HEK293 (cell line): ENCODE data around the gene MALRD1.

Experiments
- CTCF ChIA-PET: fragments of 350-600 bp; formaldehyde crosslinking; extraction: SDS; loops from one replicate; lab custom pipeline; 2021; ENCODE audit warnings: antibody characterized with exemption; lab: Yijun Ruan, JAX
- POLR2A ChIA-PET: fragments of 300-600 bp; formaldehyde crosslinking; extraction: SDS; loops from one replicate; lab custom pipeline; 2020; ENCODE audit warnings: antibody characterized with exemption, inconsistent platforms; lab: Yijun Ruan, JAX
- H3K27ac ChIP-seq: fragments of 200-500 bp; sonication (Bioruptor generic); 2 replicates; pipeline ENCODE4 v1.5.1; 2014; ENCODE audit warnings: low read depth, low read length, control low read depth, inconsistent platforms; ENCODE audit errors: extremely low read depth
- H3K36me3 ChIP-seq, 2 experiments: fragments of 200-500 bp in 1 of 2; sonication (Bioruptor generic) in 1 of 2; 1 replicate in 1 of 2; 2 replicates in 1 of 2; pipeline ENCODE4 v1.5.1; 2014 to 2017; ENCODE audit warnings: inconsistent platforms in 2 of 2, low read length in 2 of 2; ENCODE audit not compliant: control insufficient read depth in 2 of 2, insufficient read depth in 1 of 2
- H3K4me1 ChIP-seq: fragments of 200-500 bp; sonication (Bioruptor generic); 2 replicates; pipeline ENCODE4 v1.5.1; 2014; ENCODE audit warnings: mild to moderate bottlenecking, low read length, inconsistent platforms; ENCODE audit not compliant: control insufficient read depth, insufficient read depth
- H3K4me3 ChIP-seq: 2 replicates; pipeline ENCODE4 v1.5.1; 2011; ENCODE audit warnings: low read depth, mild to moderate bottlenecking, control low read depth, low read length, moderate library complexity
- H3K9me3 ChIP-seq: fragments of 200-500 bp; sonication (Bioruptor generic); 2 replicates; pipeline ENCODE4 v1.5.1; 2014; ENCODE audit warnings: low read depth, low read length, inconsistent platforms; ENCODE audit not compliant: control insufficient read depth, insufficient read depth
- EGR2 ChIP-seq: fragments of 450-650 bp; formaldehyde crosslinking; IDR thresholded peaks from 2 replicates; pipeline ENCODE4 v1.5.1; 2016; ENCODE audit warnings: low read depth, missing biosample characterization, missing genetic modification characterization
- GLI2 ChIP-seq: fragments of 450-650 bp; formaldehyde crosslinking; IDR thresholded peaks from 2 replicates; pipeline ENCODE4; 2017; ENCODE audit warnings: missing biosample characterization, missing genetic modification characterization, low read depth, borderline replicate concordance
- GLI4 ChIP-seq: fragments of 450-650 bp; formaldehyde crosslinking; IDR thresholded peaks from 2 replicates; pipeline ENCODE4 v1.5.1; 2016; ENCODE audit warnings: missing biosample characterization, missing genetic modification characterization
- SP7 ChIP-seq: fragments of 450-650 bp; formaldehyde crosslinking; IDR thresholded peaks from 2 replicates; pipeline ENCODE4 v1.5.1; 2016; ENCODE audit warnings: missing biosample characterization, missing genetic modification characterization
- YY1 ChIP-seq: fragments of 450-650 bp; formaldehyde crosslinking; IDR thresholded peaks from 2 replicates; pipeline ENCODE4 v1.5.1; 2018; ENCODE audit warnings: missing biosample characterization, missing genetic modification characterization
- ZBTB21 ChIP-seq: fragments of 450-650 bp; formaldehyde crosslinking; IDR thresholded peaks from 2 replicates; pipeline ENCODE4 v1.5.1; 2017; ENCODE audit warnings: missing biosample characterization, missing genetic modification characterization
- ZBTB48 ChIP-seq: fragments of 450-650 bp; formaldehyde crosslinking; IDR thresholded peaks from 2 replicates; pipeline ENCODE4 v1.5.1; 2016; ENCODE audit warnings: missing biosample characterization, missing genetic modification characterization
- ZBTB8A ChIP-seq: fragments of 450-650 bp; formaldehyde crosslinking; IDR thresholded peaks from 2 replicates; pipeline ENCODE4 v1.5.1; 2016; ENCODE audit warnings: missing biosample characterization, missing genetic modification characterization
- ZFP37 ChIP-seq: fragments of 450-650 bp; formaldehyde crosslinking; IDR thresholded peaks from 2 replicates; pipeline ENCODE4 v1.5.1; 2016; ENCODE audit warnings: missing biosample characterization, missing genetic modification characterization
- ZNF16 ChIP-seq: fragments of 450-650 bp; formaldehyde crosslinking; IDR thresholded peaks from 2 replicates; pipeline ENCODE4 v1.5.1; 2016; ENCODE audit warnings: low read depth, missing biosample characterization, missing genetic modification characterization
- ZNF174 ChIP-seq: fragments of 450-650 bp; formaldehyde crosslinking; IDR thresholded peaks from 2 replicates; pipeline ENCODE4 v1.5.0; 2017; ENCODE audit warnings: missing biosample characterization, mild to moderate bottlenecking, missing genetic modification characterization
- ZNF184 ChIP-seq: fragments of 450-650 bp; IDR thresholded peaks from 2 replicates; pipeline ENCODE4 v1.5.1; 2018; ENCODE audit warnings: missing biosample characterization, mild to moderate bottlenecking, missing genetic modification characterization
- ZNF2 ChIP-seq: fragments of 450-650 bp; formaldehyde crosslinking; IDR thresholded peaks from 2 replicates; pipeline ENCODE4 v1.5.1; 2016; ENCODE audit warnings: missing biosample characterization, missing genetic modification characterization
- ZNF23 ChIP-seq: fragments of 450-650 bp; formaldehyde crosslinking; IDR thresholded peaks from 2 replicates; pipeline ENCODE4 v1.5.1; 2016; ENCODE audit warnings: missing biosample characterization, missing genetic modification characterization, borderline replicate concordance
- ZNF341 ChIP-seq: fragments of 450-650 bp; formaldehyde crosslinking; IDR thresholded peaks from 2 replicates; pipeline ENCODE4; 2016; ENCODE audit warnings: low read depth, missing biosample characterization, missing genetic modification characterization
- ZNF366 ChIP-seq: fragments of 450-650 bp; formaldehyde crosslinking; conservative IDR thresholded peaks from 2 replicates; pipeline ENCODE4 v1.5.1; 2016; ENCODE audit warnings: missing biosample characterization, missing genetic modification characterization
- ZNF785 ChIP-seq: fragments of 450-650 bp; formaldehyde crosslinking; IDR thresholded peaks from 2 replicates; pipeline ENCODE4 v1.5.1; 2016; ENCODE audit warnings: missing biosample characterization, missing genetic modification characterization
- ZXDB ChIP-seq: fragments of 450-650 bp; formaldehyde crosslinking; IDR thresholded peaks from 2 replicates; pipeline ENCODE4 v1.5.1; 2016; ENCODE audit warnings: missing biosample characterization, missing genetic modification characterization
- TF ChIP-seq, protein P1 (sequence below): fragments of 450-650 bp; formaldehyde crosslinking; conservative IDR thresholded peaks from 2 replicates; pipeline ENCODE4 v1.5.1; 2016; ENCODE audit warnings: low read depth, missing biosample characterization, missing genetic modification characterization
- TF ChIP-seq, protein P2 (sequence below): fragments of 450-650 bp; formaldehyde crosslinking; IDR thresholded peaks from 2 replicates; pipeline ENCODE4 v1.5.1; 2016; ENCODE audit warnings: missing biosample characterization, missing genetic modification characterization
- TF ChIP-seq, protein P3 (sequence below): fragments of 450-650 bp; formaldehyde crosslinking; conservative IDR thresholded peaks from 2 replicates; pipeline ENCODE4 v1.5.1; 2016; ENCODE audit warnings: low read depth, missing biosample characterization, missing genetic modification characterization
- TF ChIP-seq, protein P4 (sequence below): fragments of 450-650 bp; formaldehyde crosslinking; IDR thresholded peaks from 2 replicates; pipeline ENCODE4 v1.5.1; 2016; ENCODE audit warnings: missing biosample characterization, missing genetic modification characterization
- TF ChIP-seq, protein P5 (sequence below): fragments of 450-650 bp; formaldehyde crosslinking; IDR thresholded peaks from 2 replicates; pipeline ENCODE4 v1.5.1; 2016; ENCODE audit warnings: missing biosample characterization, missing genetic modification characterization

Gene MALRD1

DNA sequence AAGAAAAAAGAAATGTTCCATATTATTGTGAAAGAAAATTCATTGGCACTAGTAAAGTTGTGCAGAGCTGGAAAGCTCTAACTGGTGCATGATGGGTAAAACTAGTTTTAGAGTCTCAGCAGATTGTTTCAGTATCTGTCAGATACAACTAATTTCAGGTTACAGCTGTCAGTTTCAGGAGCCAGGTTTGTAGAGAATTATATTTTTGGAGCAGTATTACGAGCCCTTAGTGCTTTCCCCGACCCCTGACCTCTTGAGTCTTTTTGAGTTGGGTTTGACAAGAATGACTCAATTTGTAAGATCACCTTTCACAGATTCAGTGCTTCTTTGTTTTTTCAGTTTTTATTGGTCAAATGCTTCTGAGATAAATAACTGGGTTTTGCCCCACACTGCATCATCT is 401.3 kb downstream of the MALRD1 start:
- Histone ChIP-seq H3K4me1 (no peaks in the 10 kb centered on the region), H3K9me3 (no peaks in the 10 kb centered on the region; the same call in 1 of the 2 replicates), H3K4me3 (no peak overlapping the region), H3K27ac (no peak overlapping the region), H3K36me3 (no peaks in the 10 kb centered on the region)
- ChIA-PET POLR2A (no interaction called here), CTCF (no interaction called here)
- no peak for TF ChIP-seq GLI4 (tag by site-specific recombination)
- TF ChIP-seq, protein P1, sequence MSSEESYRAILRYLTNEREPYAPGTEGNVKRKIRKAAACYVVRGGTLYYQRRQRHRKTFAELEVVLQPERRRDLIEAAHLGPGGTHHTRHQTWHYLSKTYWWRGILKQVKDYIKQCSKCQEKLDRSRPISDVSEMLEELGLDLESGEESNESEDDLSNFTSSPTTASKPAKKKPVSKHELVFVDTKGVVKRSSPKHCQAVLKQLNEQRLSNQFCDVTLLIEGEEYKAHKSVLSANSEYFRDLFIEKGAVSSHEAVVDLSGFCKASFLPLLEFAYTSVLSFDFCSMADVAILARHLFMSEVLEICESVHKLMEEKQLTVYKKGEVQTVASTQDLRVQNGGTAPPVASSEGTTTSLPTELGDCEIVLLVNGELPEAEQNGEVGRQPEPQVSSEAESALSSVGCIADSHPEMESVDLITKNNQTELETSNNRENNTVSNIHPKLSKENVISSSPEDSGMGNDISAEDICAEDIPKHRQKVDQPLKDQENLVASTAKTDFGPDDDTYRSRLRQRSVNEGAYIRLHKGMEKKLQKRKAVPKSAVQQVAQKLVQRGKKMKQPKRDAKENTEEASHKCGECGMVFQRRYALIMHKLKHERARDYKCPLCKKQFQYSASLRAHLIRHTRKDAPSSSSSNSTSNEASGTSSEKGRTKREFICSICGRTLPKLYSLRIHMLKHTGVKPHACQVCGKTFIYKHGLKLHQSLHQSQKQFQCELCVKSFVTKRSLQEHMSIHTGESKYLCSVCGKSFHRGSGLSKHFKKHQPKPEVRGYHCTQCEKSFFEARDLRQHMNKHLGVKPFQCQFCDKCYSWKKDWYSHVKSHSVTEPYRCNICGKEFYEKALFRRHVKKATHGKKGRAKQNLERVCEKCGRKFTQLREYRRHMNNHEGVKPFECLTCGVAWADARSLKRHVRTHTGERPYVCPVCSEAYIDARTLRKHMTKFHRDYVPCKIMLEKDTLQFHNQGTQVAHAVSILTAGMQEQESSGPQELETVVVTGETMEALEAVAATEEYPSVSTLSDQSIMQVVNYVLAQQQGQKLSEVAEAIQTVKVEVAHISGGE (tag by site-specific recombination), result no peak
- TF ChIP-seq, protein P2, sequence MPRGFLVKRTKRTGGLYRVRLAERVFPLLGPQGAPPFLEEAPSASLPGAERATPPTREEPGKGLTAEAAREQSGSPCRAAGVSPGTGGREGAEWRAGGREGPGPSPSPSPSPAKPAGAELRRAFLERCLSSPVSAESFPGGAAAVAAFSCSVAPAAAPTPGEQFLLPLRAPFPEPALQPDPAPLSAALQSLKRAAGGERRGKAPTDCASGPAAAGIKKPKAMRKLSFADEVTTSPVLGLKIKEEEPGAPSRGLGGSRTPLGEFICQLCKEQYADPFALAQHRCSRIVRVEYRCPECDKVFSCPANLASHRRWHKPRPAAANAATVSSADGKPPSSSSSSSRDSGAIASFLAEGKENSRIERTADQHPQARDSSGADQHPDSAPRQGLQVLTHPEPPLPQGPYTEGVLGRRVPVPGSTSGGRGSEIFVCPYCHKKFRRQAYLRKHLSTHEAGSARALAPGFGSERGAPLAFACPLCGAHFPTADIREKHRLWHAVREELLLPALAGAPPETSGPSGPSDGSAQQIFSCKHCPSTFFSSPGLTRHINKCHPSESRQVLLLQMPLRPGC (tag by site-specific recombination), result no peak
- TF ChIP-seq ZNF184 (tag by site-specific recombination), result no peak
- no peak for TF ChIP-seq ZNF16 (tag by site-specific recombination)
- TF ChIP-seq EGR2 (tag by site-specific recombination), result no peak
- no peak for TF ChIP-seq ZNF23 (tag by site-specific recombination)
- TF ChIP-seq ZNF2 (tag by site-specific recombination), result no peak

DNA sequence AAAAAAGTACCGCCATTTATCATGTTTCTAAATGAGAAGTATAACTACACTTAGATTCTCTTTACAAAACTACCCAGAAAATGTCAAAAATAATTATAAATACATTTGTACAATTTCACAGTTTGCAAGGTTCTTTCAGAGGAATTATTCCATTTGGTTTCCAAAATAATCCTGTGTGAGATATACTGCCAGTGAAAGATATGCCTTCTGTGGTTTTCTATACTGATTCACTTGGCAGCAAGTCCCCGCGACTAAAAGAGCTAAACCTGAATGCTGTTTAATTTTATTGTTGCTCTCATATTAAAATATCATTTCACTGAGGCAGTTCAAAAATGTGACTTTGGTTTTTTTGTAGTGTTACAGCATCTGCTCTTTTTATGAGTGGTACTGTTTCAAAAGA is 402.8 kb downstream of the MALRD1 start:
- Histone ChIP-seq H3K36me3 (no peaks in the 10 kb centered on the region), H3K4me3 (no peak overlapping the region), H3K9me3 (no peaks in the 10 kb centered on the region; the same call in 1 of the 2 replicates), H3K27ac (no peak overlapping the region), H3K4me1 (no peaks in the 10 kb centered on the region)
- CTCF ChIA-PET, result no interaction called here
- POLR2A ChIA-PET, result no interaction called here
- no peak for TF ChIP-seq ZNF174
- TF ChIP-seq ZBTB48, result no peak
- TF ChIP-seq ZBTB8A (tag by site-specific recombination), result no peak
- no peak for TF ChIP-seq ZNF341
- TF ChIP-seq YY1 (tag by site-specific recombination), result no peak
- no peak for TF ChIP-seq GLI4 (tag by site-specific recombination)
- TF ChIP-seq ZFP37, result no peak
- no peak for TF ChIP-seq ZBTB21 (tag by site-specific recombination)
- TF ChIP-seq, protein P3, sequence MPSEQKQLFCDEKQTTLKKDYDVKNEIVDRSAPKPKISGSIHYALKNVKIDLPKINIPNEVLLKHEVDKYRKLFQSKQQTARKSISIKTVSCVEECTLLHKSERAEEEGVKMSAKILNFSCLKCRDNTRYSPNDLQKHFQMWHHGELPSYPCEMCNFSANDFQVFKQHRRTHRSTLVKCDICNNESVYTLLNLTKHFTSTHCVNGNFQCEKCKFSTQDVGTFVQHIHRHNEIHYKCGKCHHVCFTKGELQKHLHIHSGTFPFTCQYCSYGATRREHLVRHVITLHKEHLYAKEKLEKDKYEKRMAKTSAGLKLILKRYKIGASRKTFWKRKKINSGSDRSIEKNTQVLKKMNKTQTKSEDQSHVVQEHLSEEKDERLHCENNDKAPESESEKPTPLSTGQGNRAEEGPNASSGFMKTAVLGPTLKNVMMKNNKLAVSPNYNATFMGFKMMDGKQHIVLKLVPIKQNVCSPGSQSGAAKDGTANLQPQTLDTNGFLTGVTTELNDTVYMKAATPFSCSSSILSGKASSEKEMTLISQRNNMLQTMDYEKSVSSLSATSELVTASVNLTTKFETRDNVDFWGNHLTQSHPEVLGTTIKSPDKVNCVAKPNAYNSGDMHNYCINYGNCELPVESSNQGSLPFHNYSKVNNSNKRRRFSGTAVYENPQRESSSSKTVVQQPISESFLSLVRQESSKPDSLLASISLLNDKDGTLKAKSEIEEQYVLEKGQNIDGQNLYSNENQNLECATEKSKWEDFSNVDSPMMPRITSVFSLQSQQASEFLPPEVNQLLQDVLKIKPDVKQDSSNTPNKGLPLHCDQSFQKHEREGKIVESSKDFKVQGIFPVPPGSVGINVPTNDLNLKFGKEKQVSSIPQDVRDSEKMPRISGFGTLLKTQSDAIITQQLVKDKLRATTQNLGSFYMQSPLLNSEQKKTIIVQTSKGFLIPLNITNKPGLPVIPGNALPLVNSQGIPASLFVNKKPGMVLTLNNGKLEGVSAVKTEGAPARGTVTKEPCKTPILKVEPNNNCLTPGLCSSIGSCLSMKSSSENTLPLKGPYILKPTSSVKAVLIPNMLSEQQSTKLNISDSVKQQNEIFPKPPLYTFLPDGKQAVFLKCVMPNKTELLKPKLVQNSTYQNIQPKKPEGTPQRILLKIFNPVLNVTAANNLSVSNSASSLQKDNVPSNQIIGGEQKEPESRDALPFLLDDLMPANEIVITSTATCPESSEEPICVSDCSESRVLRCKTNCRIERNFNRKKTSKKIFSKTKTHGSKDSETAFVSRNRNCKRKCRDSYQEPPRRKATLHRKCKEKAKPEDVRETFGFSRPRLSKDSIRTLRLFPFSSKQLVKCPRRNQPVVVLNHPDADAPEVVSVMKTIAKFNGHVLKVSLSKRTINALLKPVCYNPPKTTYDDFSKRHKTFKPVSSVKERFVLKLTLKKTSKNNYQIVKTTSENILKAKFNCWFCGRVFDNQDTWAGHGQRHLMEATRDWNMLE (tag by site-specific recombination), result no peak
- TF ChIP-seq, protein P4, sequence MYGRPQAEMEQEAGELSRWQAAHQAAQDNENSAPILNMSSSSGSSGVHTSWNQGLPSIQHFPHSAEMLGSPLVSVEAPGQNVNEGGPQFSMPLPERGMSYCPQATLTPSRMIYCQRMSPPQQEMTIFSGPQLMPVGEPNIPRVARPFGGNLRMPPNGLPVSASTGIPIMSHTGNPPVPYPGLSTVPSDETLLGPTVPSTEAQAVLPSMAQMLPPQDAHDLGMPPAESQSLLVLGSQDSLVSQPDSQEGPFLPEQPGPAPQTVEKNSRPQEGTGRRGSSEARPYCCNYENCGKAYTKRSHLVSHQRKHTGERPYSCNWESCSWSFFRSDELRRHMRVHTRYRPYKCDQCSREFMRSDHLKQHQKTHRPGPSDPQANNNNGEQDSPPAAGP (tag by site-specific recombination), result no peak
- TF ChIP-seq GLI2 (tag by site-specific recombination), result no peak
- TF ChIP-seq SP7, result no peak
- TF ChIP-seq ZNF785 (tag by site-specific recombination), result no peak
- TF ChIP-seq, protein P5, sequence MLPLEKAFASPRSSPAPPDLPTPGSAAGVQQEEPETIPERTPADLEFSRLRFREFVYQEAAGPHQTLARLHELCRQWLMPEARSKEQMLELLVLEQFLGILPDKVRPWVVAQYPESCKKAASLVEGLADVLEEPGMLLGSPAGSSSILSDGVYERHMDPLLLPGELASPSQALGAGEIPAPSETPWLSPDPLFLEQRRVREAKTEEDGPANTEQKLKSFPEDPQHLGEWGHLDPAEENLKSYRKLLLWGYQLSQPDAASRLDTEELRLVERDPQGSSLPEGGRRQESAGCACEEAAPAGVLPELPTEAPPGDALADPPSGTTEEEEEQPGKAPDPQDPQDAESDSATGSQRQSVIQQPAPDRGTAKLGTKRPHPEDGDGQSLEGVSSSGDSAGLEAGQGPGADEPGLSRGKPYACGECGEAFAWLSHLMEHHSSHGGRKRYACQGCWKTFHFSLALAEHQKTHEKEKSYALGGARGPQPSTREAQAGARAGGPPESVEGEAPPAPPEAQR (tag by site-specific recombination), result no peak
- no peak for TF ChIP-seq ZXDB
- TF ChIP-seq ZNF366 (tag by site-specific recombination), result no peak
